Stimulated activated CD8-positive, alpha-beta memory T cell treated with anti-CD3 and anti-CD28 coated beads, Interleukin-7, amount 100 ng/mL, for 48 hours (primary cell): ENCODE results near the gene HPSE2.
A peak's percentile ranks its signal among the peaks of the same experiment; 100 is the strongest.

Source experiments
- DNase-seq, 2 donors: peaks; one replicate each; pipeline ENCODE4 v3.0.0-alpha.2; 2020; ENCODE audit warnings: low read depth in 1 of 2; ENCODE audit errors: extremely low read depth in 1 of 2

HPSE2 gene

DNA sequence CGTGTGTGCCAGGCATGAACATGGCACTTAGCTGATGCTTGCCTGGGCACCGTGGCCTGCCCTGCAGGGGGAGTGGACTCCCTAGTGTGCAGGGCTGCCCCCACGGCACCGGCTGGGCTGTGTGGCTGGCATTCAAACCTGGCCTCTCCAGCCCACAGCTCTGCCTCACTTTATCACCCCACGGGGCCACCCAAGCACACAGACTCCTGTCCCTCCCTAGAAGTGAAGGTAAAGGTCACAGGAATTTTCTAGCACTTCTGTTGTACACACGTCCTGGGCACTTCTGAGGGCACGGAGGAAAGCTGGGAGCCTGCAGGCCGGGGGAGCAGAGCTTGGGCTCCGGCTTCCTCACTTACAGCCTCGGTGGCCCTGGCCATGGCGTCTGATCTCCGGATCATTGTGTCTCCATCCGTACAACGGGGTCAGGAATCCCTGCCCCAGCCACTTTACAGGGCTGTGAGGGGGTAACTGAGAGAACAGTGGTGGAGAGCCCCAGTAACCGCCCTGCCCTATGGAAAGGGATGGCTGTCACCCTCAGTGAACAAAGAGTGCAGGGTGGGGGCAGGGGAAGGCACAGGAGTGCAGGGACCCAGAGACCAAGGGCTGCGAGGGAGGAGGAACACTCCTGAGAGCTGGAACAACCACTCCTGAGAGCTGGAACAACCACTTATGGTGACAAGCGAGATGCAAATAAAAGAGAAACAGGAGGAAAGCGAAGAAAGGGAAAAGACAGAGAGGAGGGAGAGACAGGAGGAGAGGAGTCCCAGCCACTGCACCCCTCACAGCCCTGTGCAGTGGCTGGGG, 816.8 kb downstream of the HPSE2 start:
- DNase-seq = no peak

- no peak for DNase-seq
These were observed 817.5 kb downstream of the HPSE2 start for GRCh38 chr10:98417973-98418664.

GRCh38 chr10:98417481-98417959, 818.1 kb downstream of the HPSE2 start:
- DNase-seq = no peak

DNA sequence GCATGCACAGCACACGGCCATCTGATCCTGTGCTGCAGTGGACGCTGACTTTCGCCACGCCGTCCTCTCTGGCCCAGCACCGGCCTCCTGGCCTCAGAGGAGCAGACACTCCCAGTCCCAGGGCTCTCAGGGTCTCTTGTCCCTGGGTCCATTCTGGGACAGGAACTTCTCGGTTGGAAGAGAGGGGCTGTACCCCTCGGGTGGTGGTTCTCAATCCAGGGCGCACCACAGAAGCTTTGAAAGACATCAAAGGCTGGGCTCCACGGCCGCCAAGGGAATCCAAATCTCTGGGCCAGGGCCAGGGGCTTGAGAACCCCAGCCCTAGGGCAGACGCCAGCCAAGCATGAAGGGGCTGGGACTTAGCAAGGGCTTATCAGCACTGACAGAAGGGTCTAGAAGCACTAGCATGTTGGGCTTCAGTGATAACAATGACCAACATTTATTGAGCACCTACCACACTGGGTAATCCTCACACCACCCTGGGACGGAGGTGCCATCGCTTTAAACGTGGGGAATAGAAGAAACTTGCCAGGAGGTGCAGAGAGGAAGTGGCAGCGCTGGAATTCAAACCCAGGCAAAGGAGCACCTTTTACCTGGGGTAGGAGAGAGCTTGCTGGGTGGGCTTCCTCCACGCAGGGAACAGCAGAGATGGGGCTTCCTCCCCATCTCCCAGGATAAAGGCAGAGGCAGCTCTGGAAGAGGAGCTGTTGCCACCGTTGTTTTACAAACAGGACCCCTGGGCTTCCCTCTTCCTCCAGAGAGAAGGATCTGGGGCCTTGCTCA, 818.9 kb downstream of the HPSE2 start:
- no peak for DNase-seq

GRCh38 chr10:98415731-98416119, 819.9 kb downstream of the HPSE2 start:
- no peak for DNase-seq

- DNase-seq = peak in 1 of 2 donors; percentile 25
These were observed 820.5 kb downstream of the HPSE2 start, which contains the start of gene PYROXD2 for GRCh38 chr10:98414932-98415730. PYROXD2 (minus strand) TSS chr10:98415182; CDS start chr10:98415135, 47 bp downstream.

- no peak for DNase-seq
These were observed 821.1 kb downstream of the HPSE2 start for GRCh38 chr10:98414578-98414931.

DNA sequence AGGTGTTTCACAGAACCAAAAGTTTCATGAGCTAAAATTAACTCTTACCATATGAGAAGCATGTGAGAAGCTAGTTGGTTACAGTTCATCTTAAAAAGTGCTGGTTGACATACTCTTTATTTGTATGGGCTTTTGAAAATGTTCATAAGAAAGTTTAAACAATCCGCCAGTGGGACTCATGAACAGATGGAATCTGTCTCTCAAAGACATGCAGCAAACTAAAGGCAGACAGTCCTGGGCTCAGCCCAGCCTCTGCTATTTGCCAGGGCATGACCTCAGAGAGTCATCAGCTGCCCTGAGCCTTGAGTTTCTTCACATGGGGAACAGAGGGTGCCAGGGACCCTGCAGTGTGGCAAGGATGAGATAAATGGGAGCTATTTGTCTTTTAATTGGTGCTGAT, 823.9 kb downstream of the HPSE2 start:
- DNase-seq = no peak

DNA sequence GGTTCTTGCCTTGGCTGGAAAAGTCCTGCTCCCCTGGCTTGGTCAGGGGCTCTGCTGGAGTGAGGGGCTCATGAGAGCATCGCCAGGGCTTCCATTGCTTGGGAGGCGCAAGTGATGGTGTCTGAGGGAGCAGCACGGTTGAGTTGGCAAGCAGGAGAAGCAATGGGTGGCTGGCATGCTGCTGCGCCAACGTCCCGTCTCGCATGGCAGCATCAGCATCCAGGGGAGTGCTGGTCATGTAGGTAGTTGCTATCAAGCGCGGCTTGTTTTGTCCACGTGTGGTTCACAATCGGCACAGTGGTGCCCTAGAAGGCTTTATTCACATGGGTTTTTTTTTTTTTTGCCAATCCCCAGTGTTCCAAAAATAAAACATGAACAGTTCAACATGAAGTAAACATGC, 824.5 kb downstream of the HPSE2 start:
- no peak for DNase-seq

DNA sequence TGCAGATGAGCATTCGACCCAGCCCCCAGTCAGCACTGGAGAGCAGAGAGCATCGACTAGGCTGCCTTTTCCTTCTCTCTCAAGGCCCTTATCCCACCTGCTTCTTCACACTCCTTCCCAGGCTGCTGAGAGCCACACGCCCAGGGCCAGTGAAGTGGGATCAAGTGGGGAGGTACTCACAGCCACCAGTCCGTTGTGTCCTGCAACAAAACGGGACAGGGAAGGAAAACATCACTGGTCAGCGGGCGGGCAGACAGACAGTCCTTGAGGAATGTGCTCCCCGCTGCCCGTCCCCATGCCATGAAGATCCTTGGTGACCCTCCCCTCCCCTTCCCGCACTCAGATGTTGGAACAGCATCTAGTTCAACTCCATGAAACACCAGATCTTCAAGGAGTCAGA, 824.9 kb downstream of the HPSE2 start:
- DNase-seq = no peak

DNA sequence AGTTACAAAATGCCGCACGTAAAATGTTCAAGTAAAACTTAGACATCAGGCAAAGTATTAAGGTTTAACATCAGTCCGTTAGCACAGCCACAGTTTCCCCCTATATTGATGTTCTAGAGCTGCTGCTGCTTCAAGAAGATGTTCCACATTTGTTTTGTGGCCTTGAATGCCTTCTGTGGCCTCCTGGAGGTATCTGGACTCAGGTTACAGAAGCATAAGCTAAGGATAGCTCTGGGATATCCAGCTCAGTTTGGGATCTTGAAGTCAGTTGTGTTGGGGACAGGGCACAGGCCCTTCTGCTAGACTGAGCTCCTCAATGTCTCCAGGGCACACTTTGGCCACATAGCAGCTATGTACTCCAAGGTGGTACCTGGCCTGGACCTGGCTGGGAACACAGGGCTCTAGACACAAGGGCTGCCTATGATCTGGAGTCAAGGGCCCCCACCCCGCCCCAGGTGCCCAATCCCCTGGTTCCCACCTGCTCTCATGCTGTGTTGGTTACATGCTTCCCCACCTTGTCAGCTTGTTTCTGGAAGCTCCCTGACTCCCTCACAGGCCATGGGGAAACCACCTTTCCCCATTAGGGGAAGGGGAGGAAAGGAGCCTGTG, 825.4 kb downstream of the HPSE2 start:
- DNase-seq = no peak

DNA sequence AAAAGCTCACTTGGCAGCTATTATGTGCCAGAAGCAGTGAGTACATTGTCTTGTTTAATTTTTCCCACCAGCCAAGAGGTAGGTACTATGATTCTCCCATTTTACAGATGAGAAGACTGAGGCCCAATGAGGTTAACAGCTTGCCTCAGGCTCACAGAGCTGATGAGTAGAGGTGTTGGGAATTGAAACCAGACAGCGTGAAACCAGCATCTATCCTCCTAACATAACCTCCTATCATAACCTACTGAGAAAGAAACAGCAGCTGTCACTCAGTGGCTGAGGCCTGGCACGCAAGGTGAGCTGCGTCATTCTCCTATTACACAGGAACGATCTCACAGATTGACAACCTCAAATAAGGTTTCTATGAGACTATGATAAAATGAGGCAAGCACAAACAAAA, 826.9 kb downstream of the HPSE2 start:
- DNase-seq = no peak

DNA sequence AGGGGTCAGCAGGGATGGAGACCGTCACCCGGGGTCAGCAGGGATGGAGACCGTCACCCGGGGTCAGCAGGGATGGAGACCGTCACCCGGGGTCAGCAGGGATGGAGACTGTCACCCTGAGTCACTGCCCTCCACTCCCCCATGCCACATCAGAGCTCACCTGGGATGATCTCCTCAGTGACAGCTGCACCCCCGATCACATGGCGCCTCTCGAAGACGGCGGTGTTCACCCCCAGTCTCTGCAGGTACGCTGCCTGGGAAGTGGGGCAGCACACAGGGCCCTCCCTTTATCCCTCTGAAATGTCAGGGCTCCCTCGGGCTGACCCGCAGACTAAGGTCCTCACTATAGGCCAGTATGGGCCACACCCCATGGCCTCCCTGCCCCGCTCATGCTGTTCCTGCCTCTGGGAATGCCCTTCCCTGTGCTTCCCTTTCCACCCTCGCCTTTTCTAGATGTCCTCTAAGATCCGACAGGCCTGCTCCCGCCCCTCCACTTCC, 827.9 kb downstream of the HPSE2 start:
- DNase-seq = no peak
